IMR-90 (cell line): Measurements from ENCODE around the gene LRRC4C. TPM values are rescaled to one million over a fixed set of nuclear protein-coding genes. Genes with fewer than 3 reads are reported as not detected.

ENCODE experiments used
- ATAC-seq: fragments of 200-7000 bp; cut with Tn5 transposase; 2 replicates; pipeline ENCODE4 v1.9.1; 2020; ENCODE audit warnings: low read depth, mild to moderate bottlenecking, moderate library complexity
- BruUV-seq: library from RNA; stranded (reverse); fragments of 400-500 nt; replicated peaks from 2 replicates; lab custom pipeline; 2021; lab: Mats Ljungman, UMichigan
- CTCF ChIA-PET: fragments of 300-600 bp; formaldehyde crosslinking; extraction: SDS; loops from one replicate; lab custom pipeline; 2021; ENCODE audit warnings: antibody characterized with exemption; lab: Yijun Ruan, JAX
- POLR2A ChIA-PET: fragments of 300-600 bp; sonication (Branson Sonifier 250); formaldehyde crosslinking; loops from one replicate; lab custom pipeline; 2022; ENCODE audit warnings: antibody characterized with exemption; ENCODE audit not compliant: unreplicated experiment; lab: Charles Lee
- DNase-seq: peaks from one replicate; pipeline ENCODE4 v3.0.0; 2013
- H2AFZ ChIP-seq: replicated peaks from 2 replicates; pipeline ENCODE3; 2013; ENCODE audit warnings: low read length, mild to moderate bottlenecking; ENCODE audit not compliant: poor library complexity
- H2AK5ac ChIP-seq: 2 replicates; pipeline ENCODE4 v1.6.1; 2013; ENCODE audit warnings: low read depth, low read length, inconsistent platforms
- H2AK9ac ChIP-seq: replicated peaks from 2 replicates; pipeline ENCODE3; 2013; ENCODE audit warnings: mild to moderate bottlenecking, low read depth, low read length, moderate library complexity; ENCODE audit not compliant: poor library complexity
- H2BK120ac ChIP-seq: 2 replicates; pipeline ENCODE4 v1.6.1; 2013; ENCODE audit warnings: low read depth, low read length, inconsistent platforms
- H2BK15ac ChIP-seq: 3 replicates; pipeline ENCODE4 v1.6.1; 2013; ENCODE audit warnings: low read depth, low read length, inconsistent platforms
- H2BK20ac ChIP-seq: 2 replicates; pipeline ENCODE4 v1.6.1; 2013; ENCODE audit warnings: low read depth, mild to moderate bottlenecking, inconsistent platforms, low read length, moderate library complexity
- H2BK5ac ChIP-seq: 2 replicates; pipeline ENCODE4 v1.6.1; 2013; ENCODE audit warnings: mild to moderate bottlenecking, low read depth, low read length, inconsistent platforms; ENCODE audit not compliant: poor library complexity, severe bottlenecking
- H3K14ac ChIP-seq: replicated peaks from 2 replicates; pipeline ENCODE4 v1.6.1; 2013; ENCODE audit warnings: low read depth, low read length, inconsistent platforms
- H3K18ac ChIP-seq: 2 replicates; pipeline ENCODE4 v1.6.1; 2013; ENCODE audit warnings: low read depth, low read length, control low read depth
- H3K23ac ChIP-seq: 2 replicates; pipeline ENCODE4 v1.6.1; 2013; ENCODE audit warnings: low read depth, low read length, inconsistent platforms
- H3K27ac ChIP-seq: 2 replicates; pipeline ENCODE4 v1.5.1; 2013; ENCODE audit warnings: mild to moderate bottlenecking, control low read depth, low read length; ENCODE audit not compliant: insufficient read depth
- H3K27me3 ChIP-seq: 2 replicates; pipeline ENCODE4 v1.6.1; 2013; ENCODE audit warnings: low read length; ENCODE audit not compliant: control insufficient read depth, insufficient read depth
- H3K36me3 ChIP-seq: 2 replicates; pipeline ENCODE4 v1.6.1; 2013; ENCODE audit warnings: low read length, mixed read lengths; ENCODE audit not compliant: control insufficient read depth, insufficient read depth
- H3K4ac ChIP-seq: 2 replicates; pipeline ENCODE4 v1.6.1; 2013; ENCODE audit warnings: low read depth, low read length, inconsistent platforms
- H3K4me1 ChIP-seq: 2 replicates; pipeline ENCODE4 v1.6.1; 2013; ENCODE audit warnings: low read length, mixed read lengths; ENCODE audit not compliant: control insufficient read depth, insufficient read depth
- H3K4me2 ChIP-seq: 2 replicates; pipeline ENCODE4 v1.6.1; 2013; ENCODE audit warnings: low read depth, mild to moderate bottlenecking, control low read depth, low read length, moderate library complexity
- H3K4me3 ChIP-seq: 2 replicates; pipeline ENCODE4 v1.5.1; 2013; ENCODE audit warnings: low read depth, mild to moderate bottlenecking, control low read depth, low read length, moderate library complexity; ENCODE audit not compliant: insufficient read depth
- H3K56ac ChIP-seq: 2 replicates; pipeline ENCODE4 v1.6.1; 2013; ENCODE audit warnings: low read length, inconsistent platforms; ENCODE audit not compliant: insufficient read depth; ENCODE audit errors: extremely low read depth
- H3K79me1 ChIP-seq, 2 experiments: 2 replicates each; pipeline ENCODE4 v1.6.1; 2013; ENCODE audit warnings: low read length in 2 of 2, inconsistent platforms in 1 of 2, low read depth in 1 of 2
- H3K9ac ChIP-seq: 2 replicates; pipeline ENCODE4 v1.6.1; 2013; ENCODE audit warnings: low read depth, low read length, control low read depth
- H3K9me1 ChIP-seq: 2 replicates; pipeline ENCODE4 v1.6.1; 2013; ENCODE audit warnings: low read length, inconsistent platforms; ENCODE audit not compliant: insufficient read depth
- H3K9me3 ChIP-seq: 2 replicates; pipeline ENCODE4 v1.6.1; 2013; ENCODE audit warnings: low read length; ENCODE audit not compliant: control insufficient read depth, insufficient read depth
- H4K20me1 ChIP-seq: 2 replicates; pipeline ENCODE4 v1.6.1; 2013; ENCODE audit warnings: low read length, inconsistent platforms; ENCODE audit not compliant: insufficient read depth
- H4K5ac ChIP-seq: 2 replicates; pipeline ENCODE4 v1.6.1; 2013; ENCODE audit warnings: mild to moderate bottlenecking, low read depth, low read length, control low read depth
- H4K8ac ChIP-seq, 2 experiments: 2 replicates each; pipeline ENCODE4 v1.6.1; 2013; ENCODE audit warnings: low read depth in 2 of 2, low read length in 2 of 2, control low read depth in 1 of 2, inconsistent platforms in 1 of 2
- H4K91ac ChIP-seq: 2 replicates; pipeline ENCODE4 v1.6.1; 2013; ENCODE audit warnings: low read depth, low read length, inconsistent platforms; ENCODE audit not compliant: insufficient read depth
- BHLHE40 ChIP-seq: fragments of 150-350 bp; IDR thresholded peaks from 2 replicates; pipeline ENCODE4 v1.6.1; 2016; ENCODE audit warnings: mild to moderate bottlenecking, low read depth, low read length
- CEBPB ChIP-seq: IDR thresholded peaks from 2 replicates; pipeline ENCODE4 v1.6.1; 2012; ENCODE audit warnings: low read depth, low read length, improper control_type of control experiment
- ELK1 ChIP-seq: fragments of 150-350 bp; IDR thresholded peaks from 2 replicates; pipeline ENCODE4 v1.6.1; 2016; ENCODE audit warnings: low read depth, mild to moderate bottlenecking, low read length, moderate library complexity, borderline replicate concordance
- FOS ChIP-seq: fragments of 150-350 bp; IDR thresholded peaks from 2 replicates; pipeline ENCODE4 v1.6.1; 2016; ENCODE audit warnings: low read depth, low read length
- MAZ ChIP-seq: IDR thresholded peaks from 2 replicates; pipeline ENCODE4 v1.6.1; 2012; ENCODE audit warnings: low read depth, mild to moderate bottlenecking, low read length, improper control_type of control experiment, moderate library complexity, borderline replicate concordance
- MXI1 ChIP-seq: IDR thresholded peaks from 2 replicates; pipeline ENCODE4 v1.6.1; 2012; ENCODE audit warnings: low read depth, mild to moderate bottlenecking, low read length, moderate library complexity, borderline replicate concordance
- NFE2L2 ChIP-seq: fragments of 150-350 bp; IDR thresholded peaks from 2 replicates; pipeline ENCODE4 v1.6.1; 2016; ENCODE audit warnings: low read depth, mild to moderate bottlenecking, low read length
- POLR2A ChIP-seq: IDR thresholded peaks from 2 replicates; pipeline ENCODE4 v1.6.1; 2012; ENCODE audit warnings: mild to moderate bottlenecking, low read depth, low read length
- WGBS, 2 experiments: methylation state at CpG; one replicate each; pipeline versions ENCODE4 v1.1.5 to v1.1.7; 2013; ENCODE audit warnings: missing lambda C conversion rate in 2 of 2; ENCODE audit not compliant: insufficient read length in 1 of 2; ENCODE audit errors: extremely low coverage in 2 of 2; 5-methylcytosine and 5-hydroxymethylcytosine counted together
- dilution Hi-C: fragments of 300-500 bp; cut with HindIII; formaldehyde crosslinking; loops from one replicate; pipeline ENCODE4 v1.14.3; 2018; ENCODE audit warnings: low sequenced_read_pairs; ENCODE audit not compliant: unreplicated experiment
- in situ Hi-C: fragments of 300-500 bp; cut with MboI; formaldehyde crosslinking; loops from 3 replicates; pipeline ENCODE4 v1.14.3; 2019; ENCODE audit warnings: low sequenced_read_pairs, inconsistent platforms, mixed read lengths
- intact Hi-C: fragments of 100-400 bp; cut with micrococcal nuclease; formaldehyde crosslinking; loops from 2 replicates; pipeline ENCODE4 v1.10.0; 2022
- polyA plus RNA-seq, 3 experiments: library from polyadenylated mRNA; depleted of rRNA; stranded (reverse); fragments of >200 nt; gene quantifications; 2 replicates each; pipeline ENCODE4 v1.2.3, GENCODE V29; 2012; ENCODE audit warnings: low replicate concordance in 1 of 3
- total RNA-seq: library from RNA; depleted of rRNA; stranded (reverse); fragments of >200 nt; gene quantifications from 2 replicates; pipeline ENCODE4 v1.2.3, GENCODE V29; 2012

The LRRC4C gene
- total and polyA plus RNA-seq, 2 of the 4 experiments (the other 2 are of a cell fraction), result under 0.01 to 0.03 TPM

GRCh38 chr11:40255457-40255856 lies 1204.0 kb downstream of the LRRC4C start:
- H3K36me3 ChIP-seq, result no peaks in the 10 kb centered on the region
- TF ChIP-seq MAZ (no peak), POLR2A (no peak), ELK1 (no peak), CEBPB (no peak), MXI1 (no peak), BHLHE40 (no peak), FOS (no peak), NFE2L2 (no peak)
- DNase-seq (no peak), ATAC-seq (no peak)
- no peaks in the 10 kb centered on the region for H3K9me1 ChIP-seq
- H3K9me3 ChIP-seq, result no peaks in the 10 kb centered on the region
- no peak overlapping the region for H2AK5ac ChIP-seq
- H3K4me1 ChIP-seq, result no peaks in the 10 kb centered on the region
- dilution Hi-C loops, result no loop called here
- WGBS, 2 experiments, result no CpG with 5 or more reads among the region's 1 CpG
- BruUV-seq, result no TSS peak
- H2BK120ac ChIP-seq, result no peak overlapping the region
- H3K27ac ChIP-seq, result no peak overlapping the region
- no peak overlapping the region for H3K9ac ChIP-seq
- in situ Hi-C loops, result no loop called here
- H3K79me1 ChIP-seq, result no peaks in the 10 kb centered on the region
- H2AK9ac ChIP-seq, result no peak overlapping the region
- H2BK20ac ChIP-seq, result no peak overlapping the region
- no peak overlapping the region for H2BK5ac ChIP-seq
- H3K56ac ChIP-seq, result no peak overlapping the region
- H4K91ac ChIP-seq, result no peak overlapping the region
- H2AFZ ChIP-seq, result no peak overlapping the region
- no peak overlapping the region for H4K8ac ChIP-seq
- no peak overlapping the region for H2BK15ac ChIP-seq
- no peak overlapping the region for H3K18ac ChIP-seq
- no peak overlapping the region for H3K4me3 ChIP-seq
- H3K27me3 ChIP-seq, result no peaks in the 10 kb centered on the region
- no peak overlapping the region for H3K14ac ChIP-seq
- intact Hi-C loops, result no loop called here
- no peak overlapping the region for H4K5ac ChIP-seq
- no peak overlapping the region for H3K4ac ChIP-seq
- H3K4me2 ChIP-seq, result no peak overlapping the region
- no peak overlapping the region for H3K23ac ChIP-seq
- H4K20me1 ChIP-seq, result no peaks in the 10 kb centered on the region
- ChIA-PET CTCF (no interaction called here), POLR2A (no interaction called here)
